Testis (tissue), 3 donors: ENCODE data around the gene GALNT9. TPM values are rescaled to one million over a fixed set of nuclear protein-coding genes. Genes with fewer than 3 reads are reported as not detected.

Source experiments
- DNase-seq: peaks from one replicate; pipeline ENCODE4 v3.0.0-alpha.2; 2019
- H3K27ac ChIP-seq, 2 donors: fragments of 200-600 bp; sonication (generic); one replicate each; pipeline ENCODE4 v1.5.1; 2019
- H3K27me3 ChIP-seq: fragments of 200-600 bp; sonication (generic); one replicate; pipeline ENCODE4 v1.5.1; 2019
- H3K36me3 ChIP-seq: fragments of 200-600 bp; sonication (generic); one replicate; pipeline ENCODE4 v1.5.1; 2017; ENCODE audit warnings: low read depth; ENCODE audit errors: missing control alignments
- H3K4me1 ChIP-seq: fragments of 200-600 bp; sonication (generic); one replicate; pipeline ENCODE4 v1.5.1; 2019
- H3K4me3 ChIP-seq, 2 donors: fragments of 200-600 bp; sonication (generic); one replicate each; pipeline ENCODE4 v1.5.1; 2017 to 2019
- H3K9me3 ChIP-seq: fragments of 200-600 bp; sonication (generic); one replicate; pipeline ENCODE4 v1.5.1; 2017
- CTCF ChIP-seq, 3 experiments: fragments of 450-650 bp in 2 of 3; fragments of 200-600 bp in 1 of 3; sonication (generic) in 1 of 3; IDR thresholded peaks; one replicate each; pipeline ENCODE4 v1.5.1; 2016 to 2019; ENCODE audit warnings: antibody characterized with exemption in 3 of 3, mild to moderate bottlenecking in 2 of 3, moderate library complexity in 1 of 3
- POLR2A ChIP-seq: fragments of 450-650 bp; IDR thresholded peaks from one replicate; pipeline ENCODE4 v1.6.1; 2017; ENCODE audit warnings: antibody characterized with exemption, mild to moderate bottlenecking, moderate library complexity
- WGBS, 2 donors: methylation state at CpG; one replicate each; pipeline ENCODE4 v1.1.5; 2018; 5-methylcytosine and 5-hydroxymethylcytosine counted together
- intact Hi-C: fragments of 100-400 bp; cut with DNase I; formaldehyde crosslinking; loops from one replicate; pipeline ENCODE4 v1.15.1; 2023; ENCODE audit warnings: low total_unique reads
- polyA plus RNA-seq: library from polyadenylated mRNA; stranded (reverse); fragments of 350-450 nt; fragmentation: Illumina TruSeq; extraction: RNeasy Lipid Tissue Mini Kit (QIAGEN cat#74804); gene quantifications from one replicate; pipeline ENCODE4 v1.2.3, GENCODE V29; 2014; ENCODE audit warnings: low read depth, low replicate concordance; ENCODE audit not compliant: insufficient read depth
- total RNA-seq, 2 donors: library from RNA; depleted of rRNA; stranded (reverse); fragments of >200 nt; gene quantifications; one replicate each; pipeline ENCODE4 v1.2.3, GENCODE V29; 2016

GALNT9 gene
- total and polyA plus RNA-seq, 3 donors from 2014 or later: 1.1 to 1.5 (median 1.3) TPM

DNA sequence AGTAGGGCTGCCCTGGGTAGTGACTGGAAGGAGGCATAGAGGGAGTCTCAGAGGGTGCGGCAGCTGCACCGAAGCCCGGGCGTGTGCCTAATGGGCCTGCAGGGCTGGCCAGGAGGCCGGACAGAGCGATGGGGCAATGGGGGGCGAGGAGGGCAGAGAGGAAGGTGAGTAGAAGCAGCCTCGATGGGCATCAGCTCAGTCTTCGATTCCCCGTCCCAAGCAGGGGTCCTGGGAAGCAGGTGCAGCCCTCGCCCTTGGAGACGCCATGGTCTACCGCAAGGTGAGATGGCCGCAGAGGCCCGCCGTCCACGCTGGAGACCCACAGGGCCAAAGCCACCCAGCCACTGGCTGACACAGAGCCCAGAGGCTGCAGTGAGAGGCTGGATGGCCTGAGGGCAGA is 70.8 kb downstream of the GALNT9 start:
- Histone ChIP-seq H3K4me1 (no peaks in the 10 kb centered on the region), H3K36me3 (no peaks in the 10 kb centered on the region), H3K27me3 (no peaks in the 10 kb centered on the region), H3K4me3 (no peak overlapping the region), H3K27ac (no peak overlapping the region), H3K9me3 (no peaks in the 10 kb centered on the region)
- TF ChIP-seq POLR2A: no peak
- TF ChIP-seq CTCF (IDR thresholded peaks at IDR 0.05): no peak
- intact Hi-C loops: no loop called here
- 88 to 91% methylated on average over 12 to 17 of the region's 17 CpGs for WGBS, 2 donors
- no peak for DNase-seq

GRCh38 chr12:132257955-132258490 is 71.4 kb downstream of the GALNT9 start:
- H3K27me3 ChIP-seq: no peaks in the 10 kb centered on the region
- no peaks in the 10 kb centered on the region for H3K36me3 ChIP-seq
- intact Hi-C loops: no loop called here

DNA sequence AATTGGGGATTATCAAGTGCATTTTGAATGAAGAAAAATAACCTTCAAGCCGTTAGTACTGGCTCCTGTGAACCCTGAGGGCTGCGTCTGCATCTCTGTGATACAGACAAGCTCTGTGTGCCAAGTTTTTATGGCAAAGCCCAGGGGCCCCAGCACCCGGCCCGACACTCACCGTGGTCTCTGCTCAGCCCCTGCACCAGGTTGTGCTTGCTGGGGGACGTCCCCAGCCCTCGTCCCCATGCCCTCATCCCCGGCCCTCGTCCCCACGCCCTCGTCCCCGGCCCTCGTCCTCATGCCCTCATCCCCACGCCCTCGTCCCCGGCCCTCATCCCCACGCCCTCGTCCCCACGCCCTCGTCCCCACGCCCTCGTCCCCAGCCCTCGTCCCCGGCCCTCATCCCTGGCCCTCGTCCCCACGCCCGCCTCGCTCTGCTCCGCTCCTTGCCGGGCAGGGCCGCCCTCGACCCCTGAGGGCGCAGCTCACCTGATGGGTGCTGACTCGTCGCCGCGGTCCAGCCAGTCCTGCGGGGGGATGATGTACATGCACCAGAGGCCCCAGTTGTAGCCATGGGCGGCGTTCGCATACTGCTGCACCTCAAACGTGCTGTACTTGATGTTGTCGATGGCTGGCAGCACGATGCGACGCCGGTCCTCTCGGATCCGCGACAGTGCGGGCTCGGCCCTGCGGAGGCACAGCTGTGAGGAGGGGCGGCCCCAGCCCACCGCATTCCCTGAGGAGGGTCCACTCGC is 72.0 kb downstream of the GALNT9 start:
- intact Hi-C loops: no loop called here
- WGBS, 2 donors: 88 to 90% methylated on average over 45 to 55 of the region's 56 CpGs
- DNase-seq: no peak
- TF ChIP-seq CTCF (IDR thresholded peaks at IDR 0.05): no peak
- no peak for TF ChIP-seq POLR2A
- no peaks in the 10 kb centered on the region for H3K4me1 ChIP-seq
- H3K36me3 ChIP-seq: no peaks in the 10 kb centered on the region
- no peaks in the 10 kb centered on the region for H3K9me3 ChIP-seq
- no peak overlapping the region for H3K27ac ChIP-seq
- no peaks in the 10 kb centered on the region for H3K27me3 ChIP-seq
- no peak overlapping the region for H3K4me3 ChIP-seq

More at GRCh38 chr12:132257955-132258490, 71.4 kb downstream of the GALNT9 start:
- DNase-seq: no peak
- 93 to 100% methylated on average over 11 to 17 of the region's 17 CpGs for WGBS, 2 donors
- Histone ChIP-seq H3K4me1 (no peaks in the 10 kb centered on the region), H3K27ac (no peak overlapping the region), H3K9me3 (no peaks in the 10 kb centered on the region), H3K4me3 (no peak overlapping the region)
- TF ChIP-seq CTCF (IDR thresholded peaks at IDR 0.05) (no peak), POLR2A (no peak)

DNA sequence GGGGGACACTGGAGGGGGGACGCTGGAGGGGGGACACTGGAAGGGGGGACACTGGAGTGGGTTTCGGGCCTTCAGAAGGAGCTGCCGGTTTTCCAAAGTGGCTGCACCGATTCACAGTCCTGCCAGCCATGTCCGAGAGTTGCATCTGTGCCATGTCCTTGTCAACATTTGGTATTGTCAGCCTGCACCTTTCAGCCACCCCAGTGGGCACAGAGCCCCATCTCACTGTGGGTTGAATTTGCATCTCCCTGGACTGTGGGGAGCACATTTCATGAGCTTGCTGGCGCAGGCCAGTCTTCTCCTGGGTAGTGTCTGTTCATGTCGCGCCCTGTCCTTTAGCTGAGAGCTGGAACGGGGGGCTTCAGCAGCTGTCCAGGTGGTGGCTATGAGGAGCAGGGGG is 72.7 kb downstream of the GALNT9 start:
- no peak overlapping the region for H3K4me3 ChIP-seq
- no peak for DNase-seq
- TF ChIP-seq POLR2A: no peak
- no peak for TF ChIP-seq CTCF (IDR thresholded peaks at IDR 0.05)
- no peak overlapping the region for H3K27ac ChIP-seq
- WGBS, 2 donors: 81 to 88% methylated on average over 6 to 9 of the region's 9 CpGs
- intact Hi-C loops: no loop called here
- no peaks in the 10 kb centered on the region for H3K36me3 ChIP-seq
- no peaks in the 10 kb centered on the region for H3K9me3 ChIP-seq
- no peaks in the 10 kb centered on the region for H3K4me1 ChIP-seq
- H3K27me3 ChIP-seq: no peaks in the 10 kb centered on the region

- Histone ChIP-seq H3K4me3 (no peak overlapping the region), H3K27ac (no peak overlapping the region), H3K9me3 (no peaks in the 10 kb centered on the region), H3K36me3 (no peaks in the 10 kb centered on the region), H3K4me1 (no peaks in the 10 kb centered on the region), H3K27me3 (no peaks in the 10 kb centered on the region)
- WGBS, 2 donors: 81 to 89% methylated on average over 19 to 20 of the region's 20 CpGs
- TF ChIP-seq CTCF (IDR thresholded peaks at IDR 0.05): no peak
- TF ChIP-seq POLR2A: no peak
- intact Hi-C loops: no loop called here
- no peak for DNase-seq
Measured at GRCh38 chr12:132255642-132256041, 73.7 kb downstream of the GALNT9 start.
